ENCODE measurements around the gene MYO1B. TPM values are rescaled to one million over a fixed set of nuclear protein-coding genes. Genes with fewer than 3 reads are reported as not detected.
"Not testable (repeated sequence)": the region's sequence is repeated elsewhere in the genome, so short reads cannot be mapped to it uniquely, and the experiment has no call there.

MYO1B gene
- total RNA-seq, 1 donor from 2014 or later: 150 TPM

GRCh38 chr2:191410646-191411436 lies 165.6 kb downstream of the MYO1B start:
- DNase-seq: no peak

GRCh38 chr2:191411472-191411871 lies 166.3 kb downstream of the MYO1B start:
- no peak for DNase-seq

GRCh38 chr2:191412353-191412752 lies 167.1 kb downstream of the MYO1B start:
- no peak for DNase-seq

GRCh38 chr2:191415101-191415500 lies 169.9 kb downstream of the MYO1B start:
- DNase-seq: no peak

- no peak for DNase-seq
Observed at GRCh38 chr2:191415858-191416257, 170.7 kb downstream of the MYO1B start.

GRCh38 chr2:191417746-191418145 lies 172.5 kb downstream of the MYO1B start:
- no peak for DNase-seq

GRCh38 chr2:191421950-191422349 lies 176.7 kb downstream of the MYO1B start:
- no peak for DNase-seq

GRCh38 chr2:191427031-191427430 lies 181.8 kb downstream of the MYO1B start:
- DNase-seq: no peak

GRCh38 chr2:191428141-191428540 lies 182.9 kb downstream of the MYO1B start:
- DNase-seq: no peak

- DNase-seq: no peak
Observed at GRCh38 chr2:191430476-191430875, 185.3 kb downstream of the MYO1B start.

- DNase-seq: no peak
Observed at GRCh38 chr2:191432121-191432520, 186.9 kb downstream of the MYO1B start.

GRCh38 chr2:191434072-191434471 lies 188.9 kb downstream of the MYO1B start:
- DNase-seq: no peak

- no peak for DNase-seq
Observed at GRCh38 chr2:191435141-191435540, 189.9 kb downstream of the MYO1B start.

- DNase-seq: no peak
Observed at GRCh38 chr2:191436368-191437055, 191.3 kb downstream of the MYO1B start.

- no peak for DNase-seq
Observed at GRCh38 chr2:191439481-191439880, 194.3 kb downstream of the MYO1B start.

GRCh38 chr2:191441496-191442214 lies 196.5 kb downstream of the MYO1B start:
- DNase-seq: peak; percentile 92

- DNase-seq: peak; percentile 53
Observed at GRCh38 chr2:191443446-191443845, 198.2 kb downstream of the MYO1B start.

- DNase-seq: no peak
Observed at GRCh38 chr2:191446910-191447309, 201.7 kb downstream of the MYO1B start.

GRCh38 chr2:191451116-191451515 lies 205.9 kb downstream of the MYO1B start:
- DNase-seq: no peak

- DNase-seq: no peak
Observed at GRCh38 chr2:191452065-191452464, 206.9 kb downstream of the MYO1B start.

GRCh38 chr2:191453761-191454160 lies 208.6 kb downstream of the MYO1B start:
- no peak for DNase-seq

- not testable (repeated sequence) for DNase-seq
Observed at GRCh38 chr2:191456506-191456905, 211.3 kb downstream of the MYO1B start.

GRCh38 chr2:191459158-191459557 lies 214.0 kb downstream of the MYO1B start:
- no peak for DNase-seq
